Measurements from ENCODE around the gene ADGRD2.

GRCh38 chr9:124452841-124453585, 2.8 kb downstream of the ADGRD2 start:
- TF ChIP-seq, protein P1, sequence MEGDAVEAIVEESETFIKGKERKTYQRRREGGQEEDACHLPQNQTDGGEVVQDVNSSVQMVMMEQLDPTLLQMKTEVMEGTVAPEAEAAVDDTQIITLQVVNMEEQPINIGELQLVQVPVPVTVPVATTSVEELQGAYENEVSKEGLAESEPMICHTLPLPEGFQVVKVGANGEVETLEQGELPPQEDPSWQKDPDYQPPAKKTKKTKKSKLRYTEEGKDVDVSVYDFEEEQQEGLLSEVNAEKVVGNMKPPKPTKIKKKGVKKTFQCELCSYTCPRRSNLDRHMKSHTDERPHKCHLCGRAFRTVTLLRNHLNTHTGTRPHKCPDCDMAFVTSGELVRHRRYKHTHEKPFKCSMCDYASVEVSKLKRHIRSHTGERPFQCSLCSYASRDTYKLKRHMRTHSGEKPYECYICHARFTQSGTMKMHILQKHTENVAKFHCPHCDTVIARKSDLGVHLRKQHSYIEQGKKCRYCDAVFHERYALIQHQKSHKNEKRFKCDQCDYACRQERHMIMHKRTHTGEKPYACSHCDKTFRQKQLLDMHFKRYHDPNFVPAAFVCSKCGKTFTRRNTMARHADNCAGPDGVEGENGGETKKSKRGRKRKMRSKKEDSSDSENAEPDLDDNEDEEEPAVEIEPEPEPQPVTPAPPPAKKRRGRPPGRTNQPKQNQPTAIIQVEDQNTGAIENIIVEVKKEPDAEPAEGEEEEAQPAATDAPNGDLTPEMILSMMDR (IDR thresholded peaks at IDR 0.05), result no peak
- TF ChIP-seq POLR2A (IDR thresholded peaks at IDR 0.05), result no peak

All from lower leg skin (tissue), 3 donors.